HEK293 (cell line): ENCODE measurements around the gene PTPRN2.

ENCODE experiments used
- CTCF ChIA-PET: fragments of 350-600 bp; formaldehyde crosslinking; extraction: SDS; loops from one replicate; lab custom pipeline; 2021; ENCODE audit warnings: antibody characterized with exemption; lab: Yijun Ruan, JAX
- POLR2A ChIA-PET: fragments of 300-600 bp; formaldehyde crosslinking; extraction: SDS; loops from one replicate; lab custom pipeline; 2020; ENCODE audit warnings: antibody characterized with exemption, inconsistent platforms; lab: Yijun Ruan, JAX
- H3K27ac ChIP-seq: fragments of 200-500 bp; sonication (Bioruptor generic); 2 replicates; pipeline ENCODE4 v1.5.1; 2014; ENCODE audit warnings: low read depth, low read length, control low read depth, inconsistent platforms; ENCODE audit errors: extremely low read depth
- H3K36me3 ChIP-seq, 2 experiments: fragments of 200-500 bp in 1 of 2; sonication (Bioruptor generic) in 1 of 2; 1 replicate in 1 of 2; 2 replicates in 1 of 2; pipeline ENCODE4 v1.5.1; 2014 to 2017; ENCODE audit warnings: inconsistent platforms in 2 of 2, low read length in 2 of 2; ENCODE audit not compliant: control insufficient read depth in 2 of 2, insufficient read depth in 1 of 2
- H3K4me1 ChIP-seq: fragments of 200-500 bp; sonication (Bioruptor generic); 2 replicates; pipeline ENCODE4 v1.5.1; 2014; ENCODE audit warnings: mild to moderate bottlenecking, low read length, inconsistent platforms; ENCODE audit not compliant: control insufficient read depth, insufficient read depth
- H3K4me3 ChIP-seq: 2 replicates; pipeline ENCODE4 v1.5.1; 2011; ENCODE audit warnings: low read depth, mild to moderate bottlenecking, control low read depth, low read length, moderate library complexity
- H3K9me3 ChIP-seq: fragments of 200-500 bp; sonication (Bioruptor generic); 2 replicates; pipeline ENCODE4 v1.5.1; 2014; ENCODE audit warnings: low read depth, low read length, inconsistent platforms; ENCODE audit not compliant: control insufficient read depth, insufficient read depth
- HIC1 ChIP-seq: fragments of 450-650 bp; formaldehyde crosslinking; IDR thresholded peaks from 2 replicates; pipeline ENCODE4 v1.5.1; 2016; ENCODE audit warnings: missing biosample characterization, missing genetic modification characterization
- INSM2 ChIP-seq: fragments of 450-650 bp; formaldehyde crosslinking; IDR thresholded peaks from 2 replicates; pipeline ENCODE4 v1.5.1; 2016; ENCODE audit warnings: missing biosample characterization, missing genetic modification characterization
- KLF10 ChIP-seq: fragments of 450-650 bp; IDR thresholded peaks from 2 replicates; pipeline ENCODE4 v1.5.1; 2018; ENCODE audit warnings: missing biosample characterization, mild to moderate bottlenecking, missing genetic modification characterization
- TCF7L2 ChIP-seq: IDR thresholded peaks from 2 replicates; pipeline ENCODE4 v1.6.1; 2011; ENCODE audit warnings: low read depth, mild to moderate bottlenecking, inconsistent platforms, low read length, moderate library complexity, borderline replicate concordance
- ZBTB7A ChIP-seq: fragments of 450-650 bp; formaldehyde crosslinking; IDR thresholded peaks from 2 replicates; pipeline ENCODE4 v1.5.1; 2016; ENCODE audit warnings: low read depth, missing biosample characterization, missing genetic modification characterization
- ZFP37 ChIP-seq: fragments of 450-650 bp; formaldehyde crosslinking; IDR thresholded peaks from 2 replicates; pipeline ENCODE4 v1.5.1; 2016; ENCODE audit warnings: missing biosample characterization, missing genetic modification characterization
- ZNF18 ChIP-seq: fragments of 450-650 bp; formaldehyde crosslinking; IDR thresholded peaks from 2 replicates; pipeline ENCODE4 v1.5.1; 2016; ENCODE audit warnings: missing biosample characterization, missing genetic modification characterization
- ZNF280C ChIP-seq: fragments of 450-650 bp; formaldehyde crosslinking; IDR thresholded peaks from 2 replicates; pipeline ENCODE4 v1.5.1; 2016; ENCODE audit warnings: missing biosample characterization, missing genetic modification characterization
- ZNF280D ChIP-seq: fragments of 450-650 bp; formaldehyde crosslinking; IDR thresholded peaks from 2 replicates; pipeline ENCODE4 v1.5.1; 2016; ENCODE audit warnings: missing biosample characterization, missing genetic modification characterization
- ZNF324 ChIP-seq: fragments of 450-650 bp; formaldehyde crosslinking; IDR thresholded peaks from 2 replicates; pipeline ENCODE4 v1.5.1; 2016; ENCODE audit warnings: missing biosample characterization, missing genetic modification characterization
- ZNF354C ChIP-seq: fragments of 450-650 bp; formaldehyde crosslinking; IDR thresholded peaks from 2 replicates; pipeline ENCODE4 v1.5.1; 2016; ENCODE audit warnings: missing biosample characterization, missing genetic modification characterization, low read depth, borderline replicate concordance
- ZNF521 ChIP-seq: fragments of 450-650 bp; formaldehyde crosslinking; IDR thresholded peaks from 2 replicates; pipeline ENCODE4 v1.5.1; 2017; ENCODE audit warnings: missing biosample characterization, mild to moderate bottlenecking, missing genetic modification characterization
- ZNF530 ChIP-seq: fragments of 450-650 bp; formaldehyde crosslinking; IDR thresholded peaks from 2 replicates; pipeline ENCODE4 v1.5.1; 2016; ENCODE audit warnings: low read depth, missing biosample characterization, missing genetic modification characterization
- ZNF777 ChIP-seq: fragments of 450-650 bp; formaldehyde crosslinking; IDR thresholded peaks from 2 replicates; pipeline ENCODE4 v1.5.1; 2017; ENCODE audit warnings: missing biosample characterization, missing genetic modification characterization, borderline replicate concordance

The PTPRN2 gene

GRCh38 chr7:157614457-157615020 is 973.1 kb downstream of the PTPRN2 start:
- CTCF ChIA-PET, result interaction anchor here (0.6 kb wide), 1 partner anchor 346 kb away, joined by 3 read pairs; no protein-coding TSS in a partner anchor
- no peaks in the 10 kb centered on the region for H3K4me1 ChIP-seq
- H3K4me3 ChIP-seq, result no peak overlapping the region
- H3K36me3 ChIP-seq, result no peaks in the 10 kb centered on the region
- POLR2A ChIA-PET, result no interaction called here
- TF ChIP-seq ZNF18 (tag by site-specific recombination) (no peak), ZNF777 (tag by site-specific recombination) (no peak), ZNF280D (no peak), ZNF521 (tag by site-specific recombination) (no peak), INSM2 (no peak), ZNF530 (tag by site-specific recombination) (no peak), ZNF354C (tag by site-specific recombination) (no peak), KLF10 (tag by site-specific recombination) (no peak), TCF7L2 (no peak), ZNF280C (tag by site-specific recombination) (no peak), HIC1 (tag by site-specific recombination) (no peak), ZNF324 (tag by site-specific recombination) (no peak), ZBTB7A (no peak), ZFP37 (no peak)
- H3K9me3 ChIP-seq, result no peaks in the 10 kb centered on the region
- H3K27ac ChIP-seq, result no peak overlapping the region
